HUES64 (cell line): ENCODE data around the gene KCNK15.

Experiments used
- H3K27ac ChIP-seq: 2 replicates; pipeline ENCODE4 v1.7.0; 2013; ENCODE audit warnings: low read depth, low read length, inconsistent platforms
- H3K27me3 ChIP-seq: 2 replicates; pipeline ENCODE4 v1.6.1; 2013; ENCODE audit warnings: mild to moderate bottlenecking, low read length; ENCODE audit not compliant: insufficient read depth
- H3K36me3 ChIP-seq: 2 replicates; pipeline ENCODE4 v1.6.1; 2013; ENCODE audit warnings: mild to moderate bottlenecking, low read length; ENCODE audit not compliant: insufficient read depth
- H3K4me1 ChIP-seq: 2 replicates; pipeline ENCODE4 v1.6.1; 2013; ENCODE audit warnings: mild to moderate bottlenecking, low read length, moderate library complexity; ENCODE audit not compliant: insufficient read depth
- H3K4me3 ChIP-seq: 2 replicates; pipeline ENCODE4 v1.5.1; 2013; ENCODE audit warnings: mild to moderate bottlenecking, low read length, moderate library complexity
- H3K9ac ChIP-seq: 2 replicates; pipeline ENCODE4 v1.6.1; 2013; ENCODE audit warnings: mild to moderate bottlenecking, low read depth, low read length
- H3K9me3 ChIP-seq: 2 replicates; pipeline ENCODE4 v1.6.1; 2013; ENCODE audit warnings: low read depth, low read length; ENCODE audit not compliant: insufficient read depth
- WGBS: fragments of 150-250, 120-280 bp; methylation state at CpG from one replicate; pipeline ENCODE4 v1.1.7; 2013; ENCODE audit warnings: missing lambda C conversion rate; 5-methylcytosine and 5-hydroxymethylcytosine counted together

KCNK15 gene

DNA sequence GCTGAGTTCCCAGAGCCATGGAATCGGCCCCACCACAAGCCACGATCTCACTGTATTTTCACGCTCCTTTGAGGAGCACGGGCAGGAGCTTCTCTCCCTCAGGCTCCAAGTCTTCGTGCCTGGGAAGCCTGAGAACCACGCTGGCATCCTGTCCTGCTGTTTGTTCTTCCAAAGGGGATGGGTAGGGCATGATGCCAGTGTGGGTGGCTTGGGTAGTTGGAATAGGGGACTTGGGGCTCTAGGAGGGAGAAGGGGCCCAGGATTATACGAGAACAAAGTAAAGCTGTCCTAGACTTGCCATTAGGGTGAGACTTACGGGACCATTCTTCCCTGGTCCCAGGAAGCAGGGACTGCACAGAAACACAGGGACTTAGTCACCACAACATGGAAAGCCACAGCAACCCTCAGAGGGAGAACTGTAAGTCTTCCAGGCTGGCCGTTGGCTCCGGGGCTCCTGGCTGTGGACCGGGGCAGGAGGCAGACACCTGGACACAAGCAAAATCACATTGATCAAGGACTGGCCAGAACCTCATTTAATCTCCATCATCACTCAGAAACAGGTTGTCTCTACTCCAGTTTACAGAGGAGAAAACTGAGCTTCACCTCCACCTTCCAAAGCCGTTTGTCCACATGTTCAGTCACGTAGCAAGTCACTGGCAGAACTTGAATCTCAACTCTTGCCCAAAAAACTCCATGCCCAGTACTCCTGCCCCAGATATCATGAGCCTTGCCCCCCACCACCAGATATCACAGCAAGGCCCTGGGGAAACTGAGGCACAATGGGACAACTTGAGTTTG, 29.2 kb upstream of the KCNK15 start:
- H3K9me3 ChIP-seq, result no peaks in the 10 kb centered on the region
- 91% methylated on average over 13 of the region's 13 CpGs for WGBS
- no peaks in the 10 kb centered on the region for H3K27me3 ChIP-seq
- H3K4me3 ChIP-seq, result no peak overlapping the region
- H3K9ac ChIP-seq, result no peak overlapping the region
- H3K4me1 ChIP-seq, result peaks cover 7% of the 10 kb centered on the region; the same call in 1 of the 2 replicates
- no peaks in the 10 kb centered on the region for H3K36me3 ChIP-seq
- H3K27ac ChIP-seq, result no peak overlapping the region

DNA sequence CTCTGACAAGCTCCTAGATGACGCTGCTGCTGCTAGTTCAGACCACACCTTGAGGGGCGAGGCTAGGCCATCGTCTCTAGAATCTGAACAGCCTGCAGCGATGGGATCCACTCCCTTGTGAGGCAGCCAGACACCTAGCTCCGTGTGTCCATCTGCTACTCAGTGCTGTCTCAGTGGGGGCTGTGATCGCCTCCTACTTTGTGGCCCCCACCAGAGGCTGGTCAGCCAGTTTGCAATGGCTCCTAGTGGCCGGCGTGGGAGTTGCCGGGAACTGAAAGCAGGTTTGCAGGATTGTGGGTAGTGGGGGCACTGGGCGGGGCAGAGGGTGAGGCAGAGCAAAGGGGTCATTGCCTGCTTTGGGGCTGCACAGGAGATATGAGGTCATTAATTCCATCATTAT, 27.7 kb upstream of the KCNK15 start:
- no peaks in the 10 kb centered on the region for H3K27me3 ChIP-seq
- H3K4me1 ChIP-seq, result peaks cover 7% of the 10 kb centered on the region; the same call in 1 of the 2 replicates
- H3K4me3 ChIP-seq, result no peak overlapping the region
- no peaks in the 10 kb centered on the region for H3K36me3 ChIP-seq
- H3K9me3 ChIP-seq, result no peaks in the 10 kb centered on the region
- no peak overlapping the region for H3K9ac ChIP-seq
- 64% methylated on average over 9 of the region's 10 CpGs for WGBS
- H3K27ac ChIP-seq, result no peak overlapping the region

DNA sequence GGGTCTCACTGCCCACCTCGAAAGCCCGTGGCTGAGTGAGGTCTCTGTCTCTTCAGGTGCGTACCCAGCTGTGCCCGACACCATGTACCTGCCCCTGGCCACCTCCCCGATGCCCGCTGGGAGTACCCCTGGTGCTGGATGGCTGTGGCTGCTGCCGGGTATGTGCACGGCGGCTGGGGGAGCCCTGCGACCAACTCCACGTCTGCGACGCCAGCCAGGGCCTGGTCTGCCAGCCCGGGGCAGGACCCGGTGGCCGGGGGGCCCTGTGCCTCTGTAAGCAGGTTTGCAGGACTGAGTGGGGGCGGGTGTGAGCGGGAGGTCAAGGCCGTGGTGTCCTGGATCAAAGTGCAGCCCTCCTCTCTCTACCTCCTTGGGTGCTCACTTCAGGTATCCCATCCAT, 25.8 kb upstream of the KCNK15 start:
- no peak overlapping the region for H3K27ac ChIP-seq
- no peak overlapping the region for H3K9ac ChIP-seq
- WGBS, result 94% methylated on average over 19 of the region's 19 CpGs
- peaks cover 7% of the 10 kb centered on the region; the same call in 1 of the 2 replicates for H3K4me1 ChIP-seq
- H3K4me3 ChIP-seq, result no peak overlapping the region
- H3K36me3 ChIP-seq, result no peaks in the 10 kb centered on the region
- no peaks in the 10 kb centered on the region for H3K9me3 ChIP-seq
- H3K27me3 ChIP-seq, result no peaks in the 10 kb centered on the region

DNA sequence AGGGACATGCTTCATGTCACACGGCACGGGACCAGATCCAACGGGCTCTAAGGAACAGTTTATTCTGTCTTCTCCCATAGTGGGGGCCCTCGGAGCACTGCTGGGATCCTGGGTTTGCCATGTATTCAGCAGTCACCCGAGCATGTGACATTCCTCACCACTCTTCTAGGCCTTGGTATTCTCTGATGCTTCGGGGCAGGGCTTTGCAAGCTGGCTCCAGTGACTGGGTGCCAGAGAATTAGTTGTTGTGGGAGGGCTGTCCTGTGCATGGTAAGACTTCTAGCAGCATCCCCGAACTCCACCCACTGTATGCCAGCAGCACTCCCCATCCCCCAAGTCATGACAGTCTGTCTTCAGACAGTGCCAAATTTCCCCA, 25.1 kb upstream of the KCNK15 start:
- no peaks in the 10 kb centered on the region for H3K9me3 ChIP-seq
- H3K4me1 ChIP-seq, result peaks cover 7% of the 10 kb centered on the region; the same call in 1 of the 2 replicates
- H3K4me3 ChIP-seq, result no peak overlapping the region
- H3K27me3 ChIP-seq, result no peaks in the 10 kb centered on the region
- 86% methylated on average over 7 of the region's 7 CpGs for WGBS
- no peak overlapping the region for H3K27ac ChIP-seq
- no peak overlapping the region for H3K9ac ChIP-seq
- no peaks in the 10 kb centered on the region for H3K36me3 ChIP-seq

DNA sequence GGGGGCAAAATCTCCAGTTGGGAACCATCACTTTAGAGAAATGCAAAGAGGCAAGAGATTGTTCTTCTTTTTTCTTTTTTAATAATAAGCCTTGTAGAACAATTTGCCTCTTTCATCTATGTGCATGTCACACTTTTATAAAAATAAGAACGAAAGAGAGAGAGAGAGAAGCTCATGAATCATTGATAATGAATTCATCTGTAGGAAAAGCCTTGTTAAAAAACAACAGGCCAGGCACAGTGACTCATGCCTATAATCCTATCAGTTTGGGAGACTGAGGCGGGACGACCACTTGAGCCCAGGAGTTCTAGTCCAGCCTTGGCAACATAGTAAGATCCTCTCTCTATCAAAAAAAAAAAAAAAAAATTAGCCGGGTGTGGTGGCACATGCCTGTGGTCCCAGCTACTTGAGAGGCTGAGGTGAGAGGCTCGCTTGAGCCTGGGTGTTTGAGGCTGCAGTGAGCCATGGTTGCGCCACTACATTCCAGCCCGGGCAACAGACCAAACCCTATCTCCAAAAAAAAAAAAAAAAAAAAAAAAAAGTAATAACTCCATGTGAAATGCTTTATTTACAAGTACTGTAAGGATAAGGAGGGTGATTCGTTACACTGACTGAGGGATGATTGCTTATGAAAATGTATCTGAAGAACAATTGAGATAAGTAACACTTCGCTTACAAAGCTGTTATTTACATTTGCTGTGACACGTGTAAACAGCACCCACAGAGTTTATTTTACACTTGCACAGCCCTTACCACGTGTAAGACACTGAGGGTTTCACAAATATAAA, 24.5 kb upstream of the KCNK15 start:
- Histone ChIP-seq H3K4me1 (peaks cover 7% of the 10 kb centered on the region; the same call in 1 of the 2 replicates), H3K36me3 (no peaks in the 10 kb centered on the region), H3K27ac (no peak overlapping the region), H3K9ac (no peak overlapping the region), H3K27me3 (no peaks in the 10 kb centered on the region), H3K4me3 (no peak overlapping the region), H3K9me3 (no peaks in the 10 kb centered on the region)
- WGBS, result 78% methylated on average over 8 of the region's 11 CpGs

DNA sequence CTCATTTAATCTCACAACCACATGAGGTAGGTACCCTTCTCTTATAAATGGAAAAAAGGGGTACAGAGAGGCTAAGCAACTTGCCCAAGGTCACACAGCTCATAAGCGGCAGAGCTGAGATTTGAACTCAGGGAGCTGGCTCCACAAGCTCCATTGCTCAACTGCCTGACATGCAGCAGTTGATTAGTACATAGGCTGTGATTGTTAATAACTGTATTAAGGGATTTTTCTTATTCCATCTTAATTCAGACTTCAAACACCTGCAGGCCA, 23.9 kb upstream of the KCNK15 start:
- Histone ChIP-seq H3K27ac (no peak overlapping the region), H3K9ac (no peak overlapping the region), H3K9me3 (no peaks in the 10 kb centered on the region), H3K27me3 (no peaks in the 10 kb centered on the region), H3K4me3 (no peak overlapping the region), H3K36me3 (no peaks in the 10 kb centered on the region), H3K4me1 (peaks cover 10% of the 10 kb centered on the region)
- WGBS, result 92% methylated on average over 1 of the region's 1 CpG

DNA sequence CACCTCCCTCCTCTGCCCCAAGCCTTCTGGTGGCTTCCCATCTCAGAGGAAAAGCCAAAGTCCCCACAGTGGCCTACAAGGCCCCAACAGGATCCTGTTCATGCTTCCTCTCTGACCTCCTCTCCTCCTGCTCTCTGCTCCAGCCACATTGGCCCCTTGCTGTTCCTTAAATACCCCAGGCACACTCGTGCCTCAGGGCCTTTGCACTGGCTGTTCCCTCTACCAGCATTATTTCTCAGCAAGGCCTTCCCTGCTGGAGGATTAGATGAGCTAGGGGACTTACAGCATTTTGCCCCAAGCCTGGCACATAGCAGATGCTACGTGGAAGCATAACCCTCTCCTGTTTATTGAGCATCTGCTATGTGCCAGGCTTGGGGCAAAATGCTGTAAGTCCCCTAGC, 22.7 kb upstream of the KCNK15 start:
- 92% methylated on average over 2 of the region's 2 CpGs for WGBS
- Histone ChIP-seq H3K27ac (no peak overlapping the region), H3K27me3 (no peaks in the 10 kb centered on the region), H3K9ac (no peak overlapping the region), H3K36me3 (no peaks in the 10 kb centered on the region), H3K4me3 (no peak overlapping the region), H3K4me1 (peaks cover 18% of the 10 kb centered on the region), H3K9me3 (no peaks in the 10 kb centered on the region)

DNA sequence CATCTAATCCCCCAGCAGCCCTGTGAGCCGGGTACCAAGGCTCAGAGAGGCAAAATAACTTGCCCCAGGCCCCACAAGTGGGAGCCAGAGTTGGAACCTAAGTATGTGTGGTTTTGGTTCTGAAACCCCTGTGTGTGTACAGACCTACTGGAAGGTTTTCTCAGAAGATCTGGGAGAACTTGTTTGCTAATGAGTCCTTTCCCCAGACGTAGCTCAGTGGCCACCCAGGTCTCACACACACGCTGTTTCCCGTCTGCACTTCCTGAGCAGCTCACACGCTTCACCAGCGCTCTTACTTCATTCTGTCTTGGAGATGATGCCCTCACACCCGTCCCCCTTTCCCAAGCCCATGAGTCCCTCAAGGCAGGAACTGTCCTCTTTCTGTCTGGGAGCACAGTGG, 22.3 kb upstream of the KCNK15 start:
- Histone ChIP-seq H3K4me3 (no peak overlapping the region), H3K27ac (no peak overlapping the region), H3K9ac (no peak overlapping the region)

DNA sequence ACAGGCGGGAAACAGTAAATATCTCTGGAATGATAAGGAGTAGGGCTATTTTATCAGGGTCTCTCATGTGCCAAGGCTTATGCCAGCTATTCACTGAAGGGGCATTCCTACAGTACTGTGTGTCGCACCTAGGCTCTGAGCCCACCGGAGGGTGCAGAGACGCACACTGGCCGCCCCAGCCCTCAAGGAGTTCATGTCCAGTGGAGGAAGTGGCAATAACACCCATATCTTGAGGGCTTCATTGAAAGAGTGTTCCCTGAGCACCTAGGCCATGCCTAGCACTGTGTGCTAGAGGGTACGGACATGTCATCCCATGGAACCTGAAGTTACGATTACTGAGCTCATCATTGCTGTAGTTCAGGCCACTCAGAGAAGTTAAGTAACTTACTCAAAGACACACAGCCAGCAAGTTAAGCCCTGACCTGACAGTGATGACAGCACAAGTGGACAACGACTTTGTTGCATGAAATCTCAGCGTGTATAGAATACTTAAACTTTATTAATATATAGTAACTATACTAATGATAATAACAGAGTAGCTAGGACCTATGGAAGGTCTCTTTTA, 21.8 kb upstream of the KCNK15 start:
- 93% methylated on average over 7 of the region's 9 CpGs for WGBS

More for the DNA sequence above, 22.3 kb upstream of the KCNK15 start:
- Histone ChIP-seq H3K27me3 (no peaks in the 10 kb centered on the region), H3K36me3 (no peaks in the 10 kb centered on the region), H3K4me1 (peaks cover 19% of the 10 kb centered on the region), H3K9me3 (no peaks in the 10 kb centered on the region)
- WGBS, result 86% methylated on average over 7 of the region's 7 CpGs

DNA sequence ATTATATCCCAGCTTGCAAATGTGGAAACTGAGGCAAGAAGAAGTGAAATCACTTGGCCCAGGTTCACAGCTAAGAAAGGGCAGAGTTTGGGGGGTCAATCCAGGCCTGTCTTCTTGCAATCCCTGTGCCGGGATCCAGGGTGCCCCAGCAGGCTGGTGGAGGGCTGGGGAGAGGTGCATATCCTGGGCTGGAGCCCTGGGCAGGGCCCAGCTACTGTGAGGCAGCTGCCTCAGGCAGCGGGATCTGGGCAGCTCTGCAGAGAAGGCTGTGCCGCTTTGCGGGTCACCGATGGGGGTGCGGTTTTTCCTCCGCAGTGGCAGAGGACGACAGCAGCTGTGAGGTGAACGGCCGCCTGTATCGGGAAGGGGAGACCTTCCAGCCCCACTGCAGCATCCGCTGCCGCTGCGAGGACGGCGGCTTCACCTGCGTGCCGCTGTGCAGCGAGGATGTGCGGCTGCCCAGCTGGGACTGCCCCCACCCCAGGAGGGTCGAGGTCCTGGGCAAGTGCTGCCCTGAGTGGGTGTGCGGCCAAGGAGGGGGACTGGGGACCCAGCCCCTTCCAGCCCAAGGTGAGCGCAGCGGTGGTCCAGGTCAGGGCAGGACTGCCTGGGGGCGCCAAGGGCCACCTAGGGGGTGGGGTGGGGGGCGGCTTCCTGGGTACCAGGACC, 21.1 kb upstream of the KCNK15 start:
- Histone ChIP-seq H3K27ac (no peak overlapping the region), H3K4me1 (peaks cover 31% of the 10 kb centered on the region), H3K27me3 (no peaks in the 10 kb centered on the region), H3K9me3 (no peaks in the 10 kb centered on the region), H3K36me3 (no peaks in the 10 kb centered on the region), H3K9ac (no peak overlapping the region), H3K4me3 (no peak overlapping the region)
- 91% methylated on average over 26 of the region's 26 CpGs for WGBS

More for the DNA sequence above, 21.8 kb upstream of the KCNK15 start:
- Histone ChIP-seq H3K4me1 (peaks cover 24% of the 10 kb centered on the region), H3K9me3 (no peaks in the 10 kb centered on the region), H3K27ac (no peak overlapping the region), H3K27me3 (no peaks in the 10 kb centered on the region), H3K36me3 (no peaks in the 10 kb centered on the region), H3K9ac (no peak overlapping the region), H3K4me3 (no peak overlapping the region)

DNA sequence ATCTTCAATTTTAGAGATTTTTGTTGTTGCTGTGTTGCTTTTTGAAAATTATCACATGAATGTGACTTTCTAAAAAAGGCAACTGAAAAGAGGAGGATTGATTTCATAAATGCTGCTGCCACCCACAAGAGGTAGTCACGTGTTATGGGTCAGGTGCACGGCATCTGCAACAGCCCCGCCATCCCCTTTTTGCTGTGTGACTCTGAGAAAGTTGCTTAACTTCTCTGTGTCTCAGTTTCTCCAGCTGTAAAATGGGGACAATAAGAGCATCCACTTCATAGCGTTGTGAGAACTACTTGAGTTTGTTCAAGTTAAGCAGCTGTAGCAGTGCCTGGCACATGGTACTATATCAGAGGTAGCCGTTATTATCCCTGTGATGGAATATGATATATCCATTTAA, 19.8 kb upstream of the KCNK15 start:
- Histone ChIP-seq H3K9ac (no peak overlapping the region), H3K27ac (no peak overlapping the region), H3K36me3 (no peaks in the 10 kb centered on the region), H3K9me3 (no peaks in the 10 kb centered on the region), H3K27me3 (no peaks in the 10 kb centered on the region), H3K4me3 (no peak overlapping the region), H3K4me1 (peaks cover 28% of the 10 kb centered on the region)
- whole genome bisulfite sequencing, result 87% methylated on average over 5 of the region's 5 CpGs
